OCI-LY7 (cell line): ENCODE data around the gene LCE3A.

Source experiments
- EZH2phosphoT487 ChIP-seq: fragments of 200-600 bp; sonication (generic); IDR thresholded peaks from 2 replicates; pipeline ENCODE4 v1.6.1; 2018; ENCODE audit warnings: low read depth, borderline replicate concordance, mild to moderate bottlenecking, mixed run types, antibody characterized with exemption, low read length, moderate library complexity, mixed read lengths
- TF ChIP-seq, protein P1 (sequence below): fragments of 200-600 bp; sonication (generic); conservative IDR thresholded peaks from 2 replicates; pipeline ENCODE4 v1.5.1; 2014; ENCODE audit warnings: mild to moderate bottlenecking, antibody characterized with exemption, low read length, moderate library complexity, mixed read lengths

DNA sequence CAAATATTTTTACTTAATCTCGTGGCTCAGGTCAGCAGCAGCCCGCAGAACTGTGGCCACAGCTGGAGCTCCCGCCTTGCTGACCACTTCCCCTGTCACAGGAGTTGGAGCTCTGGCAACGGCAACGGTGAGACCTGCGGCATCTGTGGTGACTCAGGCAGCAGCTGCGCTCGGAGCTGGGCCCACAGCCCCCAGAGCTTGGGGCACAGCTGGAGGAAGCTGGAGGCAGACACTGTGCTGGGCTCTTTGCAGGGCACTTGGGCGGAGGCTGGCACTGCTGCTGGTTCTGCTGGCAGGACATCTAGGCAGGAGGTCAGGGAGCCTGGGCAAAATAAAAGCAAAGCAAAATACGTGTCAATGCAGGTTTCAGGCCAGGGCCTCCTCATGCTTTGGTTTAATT, at the start of gene LCE3A:
- TF ChIP-seq EZH2phosphoT487: no peak
- TF ChIP-seq, protein P1, sequence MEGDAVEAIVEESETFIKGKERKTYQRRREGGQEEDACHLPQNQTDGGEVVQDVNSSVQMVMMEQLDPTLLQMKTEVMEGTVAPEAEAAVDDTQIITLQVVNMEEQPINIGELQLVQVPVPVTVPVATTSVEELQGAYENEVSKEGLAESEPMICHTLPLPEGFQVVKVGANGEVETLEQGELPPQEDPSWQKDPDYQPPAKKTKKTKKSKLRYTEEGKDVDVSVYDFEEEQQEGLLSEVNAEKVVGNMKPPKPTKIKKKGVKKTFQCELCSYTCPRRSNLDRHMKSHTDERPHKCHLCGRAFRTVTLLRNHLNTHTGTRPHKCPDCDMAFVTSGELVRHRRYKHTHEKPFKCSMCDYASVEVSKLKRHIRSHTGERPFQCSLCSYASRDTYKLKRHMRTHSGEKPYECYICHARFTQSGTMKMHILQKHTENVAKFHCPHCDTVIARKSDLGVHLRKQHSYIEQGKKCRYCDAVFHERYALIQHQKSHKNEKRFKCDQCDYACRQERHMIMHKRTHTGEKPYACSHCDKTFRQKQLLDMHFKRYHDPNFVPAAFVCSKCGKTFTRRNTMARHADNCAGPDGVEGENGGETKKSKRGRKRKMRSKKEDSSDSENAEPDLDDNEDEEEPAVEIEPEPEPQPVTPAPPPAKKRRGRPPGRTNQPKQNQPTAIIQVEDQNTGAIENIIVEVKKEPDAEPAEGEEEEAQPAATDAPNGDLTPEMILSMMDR: no peak
